Epithelial cell of proximal tubule (primary cell): ENCODE measurements around the gene PRKRA. TPM values are rescaled to one million over a fixed set of nuclear protein-coding genes. Genes with fewer than 3 reads are reported as not detected.

Source experiments
- DNase-seq: peaks from one replicate; pipeline ENCODE4 v3.0.0-alpha.2; 2011; ENCODE audit warnings: low read depth
- H3K4me3 ChIP-seq: 2 replicates; pipeline ENCODE4 v1.5.1; 2011; ENCODE audit warnings: low read depth, mild to moderate bottlenecking, low read length
- total RNA-seq: library from RNA; depleted of rRNA; stranded (reverse); fragments of >200 nt; gene quantifications from 2 replicates; pipeline ENCODE4 v1.2.3, GENCODE V29; 2015
- TF ChIP-seq, protein P1 (sequence below): conservative IDR thresholded peaks from 2 replicates; pipeline ENCODE4 v1.5.1; 2012; ENCODE audit warnings: low read depth, mild to moderate bottlenecking, low read length

PRKRA gene
- total RNA-seq, 1 donor from 2014 or later = 53.7 TPM

DNA sequence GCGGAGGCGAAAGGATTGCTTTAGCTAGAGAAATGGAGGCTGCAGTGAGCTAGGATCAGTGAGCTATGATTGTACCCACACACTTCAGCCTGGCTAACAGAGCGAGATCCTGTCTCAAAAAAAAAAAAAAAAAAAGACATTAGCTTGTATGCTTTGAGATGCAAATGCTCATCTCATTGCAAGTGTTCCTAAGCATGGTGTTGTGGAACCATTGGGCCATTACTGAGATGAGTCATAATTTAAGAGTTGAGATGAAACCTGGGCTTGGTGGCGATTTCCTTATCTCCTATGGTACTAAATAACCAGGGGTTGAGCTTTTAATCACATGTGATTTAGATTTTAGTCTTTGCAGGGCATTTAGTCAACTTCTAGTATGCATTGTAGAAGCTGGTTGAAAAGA, 31.5 kb upstream of the PRKRA start:
- H3K4me3 ChIP-seq = no peak overlapping the region
- TF ChIP-seq, protein P1, sequence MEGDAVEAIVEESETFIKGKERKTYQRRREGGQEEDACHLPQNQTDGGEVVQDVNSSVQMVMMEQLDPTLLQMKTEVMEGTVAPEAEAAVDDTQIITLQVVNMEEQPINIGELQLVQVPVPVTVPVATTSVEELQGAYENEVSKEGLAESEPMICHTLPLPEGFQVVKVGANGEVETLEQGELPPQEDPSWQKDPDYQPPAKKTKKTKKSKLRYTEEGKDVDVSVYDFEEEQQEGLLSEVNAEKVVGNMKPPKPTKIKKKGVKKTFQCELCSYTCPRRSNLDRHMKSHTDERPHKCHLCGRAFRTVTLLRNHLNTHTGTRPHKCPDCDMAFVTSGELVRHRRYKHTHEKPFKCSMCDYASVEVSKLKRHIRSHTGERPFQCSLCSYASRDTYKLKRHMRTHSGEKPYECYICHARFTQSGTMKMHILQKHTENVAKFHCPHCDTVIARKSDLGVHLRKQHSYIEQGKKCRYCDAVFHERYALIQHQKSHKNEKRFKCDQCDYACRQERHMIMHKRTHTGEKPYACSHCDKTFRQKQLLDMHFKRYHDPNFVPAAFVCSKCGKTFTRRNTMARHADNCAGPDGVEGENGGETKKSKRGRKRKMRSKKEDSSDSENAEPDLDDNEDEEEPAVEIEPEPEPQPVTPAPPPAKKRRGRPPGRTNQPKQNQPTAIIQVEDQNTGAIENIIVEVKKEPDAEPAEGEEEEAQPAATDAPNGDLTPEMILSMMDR = no peak
- DNase-seq = no peak

DNA sequence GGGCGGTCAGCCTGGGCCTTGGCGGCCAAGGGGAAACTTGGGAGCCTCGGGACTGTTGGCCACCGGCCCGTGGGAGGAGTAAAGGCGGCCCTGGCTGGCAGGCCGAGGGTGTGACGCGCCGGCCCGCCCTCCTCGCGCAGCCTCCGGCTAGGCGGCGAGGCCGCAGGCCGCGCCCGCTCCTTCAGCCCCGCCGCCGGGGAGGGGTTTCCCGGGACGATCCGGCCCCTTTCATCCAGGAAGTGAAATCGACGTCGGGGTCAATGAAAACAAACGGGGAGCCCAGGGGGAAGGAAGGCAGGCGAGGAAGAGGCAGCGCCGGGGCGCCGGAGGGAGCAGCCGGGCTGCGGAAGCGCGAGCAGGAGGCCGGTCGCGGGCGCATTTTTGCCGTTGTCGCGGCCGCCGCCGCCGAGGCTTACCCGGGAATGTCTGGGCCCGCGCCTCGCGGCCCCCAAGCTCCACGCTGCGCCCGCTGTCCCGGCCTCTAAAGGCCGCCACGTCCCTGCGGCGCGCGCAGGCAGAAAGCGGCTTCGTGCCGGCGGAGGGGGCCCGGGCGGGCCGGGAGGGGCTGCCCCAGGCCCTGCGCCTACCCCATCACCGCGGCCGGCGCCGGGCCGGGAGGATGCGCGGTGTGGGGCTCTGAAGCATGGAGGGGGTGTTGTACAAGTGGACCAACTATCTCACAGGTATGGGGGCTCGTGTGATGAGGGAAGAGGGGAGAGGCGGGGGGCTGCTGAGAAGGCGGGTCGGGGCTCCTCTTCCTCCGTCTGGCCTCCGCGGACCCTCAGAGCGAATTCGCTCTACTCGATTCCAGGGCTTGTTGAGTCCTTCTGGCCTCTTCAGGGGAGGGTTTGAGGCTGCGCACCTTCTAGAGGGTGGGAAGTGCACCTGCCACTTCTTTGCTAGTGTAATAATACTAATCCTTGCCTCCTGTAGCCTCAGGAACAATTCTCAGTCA, 29.5 kb upstream of the PRKRA start, which contains the start of gene PLEKHA3:
Gene PLEKHA3 (plus strand): TSS at position 231 of the 955 bp plus-strand sequence. CDS start 413 bp downstream, at position 644.
- H3K4me3 ChIP-seq = peak within 1 kb of the TSS; percentile 80
- TF ChIP-seq, protein P1 = no peak
- peak; percentile 50 for DNase-seq

DNA sequence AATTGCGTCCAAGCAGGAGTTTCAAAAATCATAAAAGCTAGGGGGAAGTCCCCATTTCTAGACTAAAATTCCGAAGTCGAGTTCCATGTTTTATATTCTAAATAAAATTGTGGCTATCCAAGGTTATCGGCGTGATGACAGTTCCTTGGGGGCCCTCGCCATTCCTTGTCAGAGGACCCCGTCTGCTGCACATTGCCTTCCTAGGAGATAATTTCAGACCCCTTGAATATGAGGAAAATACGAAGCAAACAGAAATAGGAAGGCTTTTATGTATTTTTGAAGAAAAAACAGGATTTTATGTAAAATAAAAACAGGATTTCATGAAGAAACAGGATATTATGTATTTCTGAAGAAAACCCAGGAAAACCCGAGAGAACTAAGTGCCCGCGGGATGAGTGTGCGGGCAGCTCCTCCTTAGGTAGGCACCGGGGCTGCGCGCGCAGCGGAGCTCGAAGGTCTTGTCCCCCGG, 28.8 kb upstream of the PRKRA start:
- DNase-seq = no peak
- TF ChIP-seq, protein P1 = no peak
- H3K4me3 ChIP-seq = peak overlapping the region; percentile 80

DNA sequence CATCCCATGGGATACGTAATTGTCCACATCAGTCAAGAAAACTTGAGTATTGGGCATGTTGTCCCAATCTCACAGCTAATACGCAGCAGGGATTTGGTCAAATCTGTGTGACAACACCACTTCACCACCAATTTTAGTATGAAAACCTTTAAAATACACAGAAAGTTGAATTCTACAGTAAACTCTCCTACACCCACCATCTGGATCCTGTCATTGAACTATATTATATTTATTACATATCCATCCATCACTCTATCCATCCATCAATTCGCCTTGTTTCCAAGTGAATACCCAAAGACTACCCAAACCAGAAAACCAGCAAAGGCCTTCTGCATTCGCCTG, 28.3 kb upstream of the PRKRA start:
- peak overlapping the region; percentile 72 for H3K4me3 ChIP-seq
- DNase-seq = no peak
- TF ChIP-seq, protein P1 = no peak

DNA sequence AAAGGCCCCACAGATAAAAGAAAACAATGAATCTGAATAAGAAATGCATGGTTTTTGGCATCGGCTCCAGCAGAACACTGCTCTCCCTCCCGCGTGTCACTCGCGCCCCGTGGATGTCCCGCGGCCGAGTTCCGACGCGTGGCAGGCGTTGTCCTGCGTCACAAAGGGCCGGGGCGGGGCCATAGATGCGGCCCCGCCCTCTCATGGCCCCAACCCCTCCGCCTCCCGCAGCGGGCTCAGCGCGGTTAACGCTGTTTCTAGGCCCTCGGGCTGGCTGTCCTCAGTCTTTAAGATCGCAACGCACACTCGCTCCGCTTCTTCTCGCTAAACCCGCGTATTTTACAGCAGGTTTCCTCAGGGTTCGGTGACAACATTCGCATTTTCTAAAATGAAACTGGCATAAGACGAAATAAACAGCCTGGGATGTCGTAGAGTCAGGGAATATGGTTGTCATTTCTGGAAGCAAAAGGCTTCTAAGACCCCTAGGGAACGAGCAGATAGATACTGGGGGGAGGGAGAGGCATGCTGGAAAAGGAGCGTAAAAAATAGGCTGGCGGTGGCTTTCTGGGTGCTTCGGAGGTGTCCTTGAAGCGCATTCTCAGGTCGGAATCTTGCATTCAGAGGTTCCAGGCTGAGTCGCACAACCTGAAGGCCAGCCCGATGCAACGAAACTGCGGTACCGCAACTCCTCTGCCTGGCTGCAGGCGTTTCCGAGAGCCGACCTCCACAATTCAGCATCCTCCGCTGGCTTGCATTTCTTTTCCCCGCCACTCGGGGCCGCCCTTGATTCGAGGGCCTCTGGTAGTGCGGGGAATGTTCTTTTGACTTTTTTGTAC, 27.7 kb upstream of the PRKRA start, which contains the start of gene FKBP7:
Gene FKBP7 (minus strand): TSS at position 162 of the 836 bp plus-strand sequence. CDS start 101 bp downstream, at position 61.
- DNase-seq = no peak
- H3K4me3 ChIP-seq = peak within 1 kb of the TSS; percentile 72
- TF ChIP-seq, protein P1 = peak; percentile 62

DNA sequence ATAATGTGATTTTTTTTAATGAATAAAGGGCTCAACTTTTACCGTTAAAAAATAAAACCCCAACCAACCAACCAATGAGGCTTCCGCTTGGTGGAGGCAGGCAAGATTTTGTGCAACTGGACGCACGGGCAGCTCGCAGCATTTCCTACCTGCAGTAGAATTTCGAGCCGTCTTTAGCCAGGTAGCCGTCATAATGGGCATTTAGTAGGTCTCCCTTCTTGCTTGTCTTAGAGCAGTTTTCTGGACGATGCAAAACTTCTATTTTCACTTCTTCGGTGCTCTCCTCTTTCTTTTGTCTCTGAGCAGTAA, 27.1 kb upstream of the PRKRA start:
- peak overlapping the region; percentile 72 for H3K4me3 ChIP-seq
- no peak for DNase-seq
- TF ChIP-seq, protein P1 = no peak
